LNCAP (cell line): ENCODE data around the gene SYTL5.

Experiments used
- TF ChIP-seq, protein P1 (sequence below): fragments of 450-650 bp; IDR thresholded peaks from 2 replicates; pipeline ENCODE4 v1.5.1; 2017; ENCODE audit warnings: mild to moderate bottlenecking

Gene SYTL5

DNA sequence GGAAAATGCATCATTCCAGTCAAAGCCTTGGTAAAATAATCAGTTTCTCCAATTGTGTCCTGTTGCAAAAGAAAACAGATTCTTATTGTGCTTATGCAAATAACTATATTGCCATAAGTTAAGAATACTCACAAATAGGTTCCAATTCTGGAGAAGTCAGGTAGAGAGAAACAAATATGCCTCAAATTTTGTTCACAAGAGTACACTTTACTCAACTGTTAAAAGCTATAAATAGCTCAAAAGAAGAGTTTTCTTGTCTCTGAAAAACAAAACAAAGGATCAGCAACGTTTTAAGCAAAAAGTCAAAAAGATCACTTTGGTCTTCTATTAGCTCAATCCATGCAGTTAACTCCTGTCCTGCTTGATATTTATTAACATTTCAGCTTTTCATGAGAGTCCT, 21.9 kb downstream of the SYTL5 start:
- TF ChIP-seq, protein P1, sequence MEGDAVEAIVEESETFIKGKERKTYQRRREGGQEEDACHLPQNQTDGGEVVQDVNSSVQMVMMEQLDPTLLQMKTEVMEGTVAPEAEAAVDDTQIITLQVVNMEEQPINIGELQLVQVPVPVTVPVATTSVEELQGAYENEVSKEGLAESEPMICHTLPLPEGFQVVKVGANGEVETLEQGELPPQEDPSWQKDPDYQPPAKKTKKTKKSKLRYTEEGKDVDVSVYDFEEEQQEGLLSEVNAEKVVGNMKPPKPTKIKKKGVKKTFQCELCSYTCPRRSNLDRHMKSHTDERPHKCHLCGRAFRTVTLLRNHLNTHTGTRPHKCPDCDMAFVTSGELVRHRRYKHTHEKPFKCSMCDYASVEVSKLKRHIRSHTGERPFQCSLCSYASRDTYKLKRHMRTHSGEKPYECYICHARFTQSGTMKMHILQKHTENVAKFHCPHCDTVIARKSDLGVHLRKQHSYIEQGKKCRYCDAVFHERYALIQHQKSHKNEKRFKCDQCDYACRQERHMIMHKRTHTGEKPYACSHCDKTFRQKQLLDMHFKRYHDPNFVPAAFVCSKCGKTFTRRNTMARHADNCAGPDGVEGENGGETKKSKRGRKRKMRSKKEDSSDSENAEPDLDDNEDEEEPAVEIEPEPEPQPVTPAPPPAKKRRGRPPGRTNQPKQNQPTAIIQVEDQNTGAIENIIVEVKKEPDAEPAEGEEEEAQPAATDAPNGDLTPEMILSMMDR = no peak

GRCh38 chrX:38036466-38036865, 30.1 kb downstream of the SYTL5 start:
- TF ChIP-seq, protein P1 = no peak

GRCh38 chrX:38038501-38038900, 32.1 kb downstream of the SYTL5 start:
- TF ChIP-seq, protein P1 = no peak

DNA sequence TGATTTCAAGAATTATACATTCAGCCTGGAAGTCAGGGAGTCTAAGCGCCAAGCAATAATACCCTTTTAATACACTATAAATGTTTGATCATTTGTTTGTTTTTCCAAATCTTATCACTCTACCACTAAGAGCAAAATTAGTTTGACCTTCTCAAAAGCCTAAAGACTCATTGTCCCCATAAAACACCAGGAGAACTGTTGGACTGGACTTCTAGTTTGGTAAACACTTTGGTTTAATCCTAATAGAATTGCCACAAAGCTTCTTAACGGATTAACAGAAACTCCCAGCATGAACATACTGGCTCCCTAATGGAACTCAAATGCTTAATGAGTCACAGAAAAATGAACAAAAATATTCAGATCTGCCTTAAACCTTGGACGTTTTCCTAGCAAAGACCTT, 34.9 kb downstream of the SYTL5 start:
- TF ChIP-seq, protein P1 = no peak

DNA sequence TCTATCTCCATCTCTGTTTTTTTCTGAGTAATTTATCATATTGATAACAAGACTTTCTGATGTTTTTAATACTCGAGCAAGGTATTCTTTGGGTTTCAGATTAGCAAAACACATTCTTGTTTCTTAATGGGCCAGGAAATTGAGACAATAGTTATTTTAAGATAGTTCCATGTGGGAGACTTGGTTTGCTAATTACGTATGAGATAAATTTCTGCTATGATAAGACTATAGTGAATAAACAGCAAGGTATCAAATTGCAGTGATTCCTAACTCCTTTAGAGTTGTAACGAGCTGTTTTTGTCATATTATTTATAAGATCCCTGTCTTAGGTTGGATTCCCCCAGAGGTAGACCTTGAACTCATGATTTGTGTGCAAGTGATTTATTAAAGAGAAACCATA, 38.3 kb downstream of the SYTL5 start:
- TF ChIP-seq, protein P1 = no peak

DNA sequence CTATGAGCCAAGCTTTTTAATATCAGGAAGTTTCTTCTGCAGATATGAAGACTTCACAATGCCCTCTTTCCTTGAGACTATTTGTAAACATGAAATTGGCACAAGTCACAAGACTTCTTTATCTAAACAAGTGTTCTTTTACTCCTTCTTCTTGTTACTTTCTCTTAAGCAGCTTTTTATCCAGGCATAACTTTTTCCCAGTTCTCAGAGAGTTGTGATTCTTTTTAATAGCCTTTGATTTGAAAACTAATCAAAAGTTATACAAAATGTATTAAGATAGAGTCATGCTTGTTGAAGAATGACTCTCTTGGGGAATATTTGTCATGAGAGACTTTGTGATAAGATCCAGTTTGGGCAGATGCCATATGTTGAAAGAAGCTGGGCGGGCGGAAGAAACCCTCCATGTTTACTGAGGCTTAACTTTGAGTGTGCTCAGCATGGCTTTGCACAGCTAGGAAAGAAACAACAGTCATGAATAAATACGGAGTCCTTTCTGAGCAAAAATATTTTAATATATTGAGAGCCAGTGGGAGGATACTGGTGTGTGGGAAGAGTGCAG, 39.3 kb downstream of the SYTL5 start:
- TF ChIP-seq, protein P1 = no peak

DNA sequence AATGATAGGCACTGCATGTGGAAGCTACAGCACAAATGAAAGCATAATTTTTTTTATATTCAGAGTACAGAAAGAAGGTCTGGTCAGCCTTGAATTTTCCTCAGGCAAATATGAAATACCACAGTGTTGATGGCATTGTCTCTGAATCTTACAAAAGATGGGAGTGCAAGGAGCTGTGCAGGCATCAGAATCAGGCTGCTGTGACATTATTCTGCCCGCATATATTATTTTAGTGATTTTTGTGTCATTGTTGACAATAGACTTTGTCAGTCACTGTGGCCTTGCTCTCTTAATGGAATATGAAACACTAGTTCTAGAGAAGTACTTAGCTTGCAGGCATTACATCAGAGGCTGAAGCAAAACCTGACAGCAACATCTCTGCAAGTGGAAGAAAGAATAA, 42.5 kb downstream of the SYTL5 start:
- TF ChIP-seq, protein P1 = no peak

- TF ChIP-seq, protein P1 = no peak
Observed at GRCh38 chrX:38050806-38051205, 44.5 kb downstream of the SYTL5 start.
